Sciatic nerve (tissue), 2 donors: Measurements from ENCODE around the gene BPIFB4. TPM values are rescaled to one million over a fixed set of nuclear protein-coding genes. Genes with fewer than 3 reads are reported as not detected.

Source experiments
- ATAC-seq: fragments of 200-7000 bp; cut with Tn5 transposase; one replicate; pipeline ENCODE4 v1.9.1; 2020; ENCODE audit warnings: mild to moderate bottlenecking, moderate library complexity
- DNase-seq: peaks from one replicate; pipeline ENCODE4 v3.0.0-alpha.2; 2020; ENCODE audit warnings: low spot score
- intact Hi-C: fragments of 100-400 bp; cut with DNase I; formaldehyde crosslinking; loops from one replicate; pipeline ENCODE4 v1.14.2; 2022
- total RNA-seq: library from RNA; stranded (reverse); fragmentation: NEBNext Ultra II Directional; extraction: Animal tissue kit (Norgen Biotek cat#: 25700); gene quantifications from one replicate; pipeline ENCODE4 v1.2.1, GENCODE V29; 2021
- donor health status: DM: no; HTN: no; CAD: no.
- donor health status: DM: no; HTN: no; CAD: no.

Gene BPIFB4
- total RNA-seq, 1 donor from 2014 or later, result not detected

- ATAC-seq (no peak), DNase-seq (no peak)
- intact Hi-C loops, result no loop called here
Observed at GRCh38 chr20:33059136-33059535, 20.3 kb upstream of the BPIFB4 start.

- DNase-seq (no peak), ATAC-seq (no peak)
- intact Hi-C loops, result no loop called here
Observed at GRCh38 chr20:33059741-33060390, 19.6 kb upstream of the BPIFB4 start.

- intact Hi-C loops, result no loop called here
- no peak for ATAC-seq
- no peak for DNase-seq
Observed at GRCh38 chr20:33061658-33062028, 17.8 kb upstream of the BPIFB4 start.

GRCh38 chr20:33062105-33062824, 17.2 kb upstream of the BPIFB4 start:
- DNase-seq, result no peak
- intact Hi-C loops, result no loop called here
- peak; percentile 54 for ATAC-seq

GRCh38 chr20:33062825-33063149, 16.7 kb upstream of the BPIFB4 start:
- intact Hi-C loops, result no loop called here
- ATAC-seq (no peak), DNase-seq (no peak)

- intact Hi-C loops, result no loop called here
- ATAC-seq (no peak), DNase-seq (no peak)
Observed at GRCh38 chr20:33063271-33063670, 16.2 kb upstream of the BPIFB4 start.

GRCh38 chr20:33064572-33065287, 14.7 kb upstream of the BPIFB4 start:
- intact Hi-C loops, result no loop called here
- DNase-seq (no peak), ATAC-seq (no peak)

- ATAC-seq (no peak), DNase-seq (no peak)
- intact Hi-C loops, result no loop called here
Observed at GRCh38 chr20:33065785-33066184, 13.7 kb upstream of the BPIFB4 start.

GRCh38 chr20:33067806-33068205, 11.6 kb upstream of the BPIFB4 start:
- intact Hi-C loops, result no loop called here
- no peak for ATAC-seq

GRCh38 chr20:33068251-33068939, 11.0 kb upstream of the BPIFB4 start:
- DNase-seq (no peak), ATAC-seq (no peak)
- intact Hi-C loops, result no loop called here

More at GRCh38 chr20:33067806-33068205, 11.6 kb upstream of the BPIFB4 start:
- no peak for DNase-seq

- intact Hi-C loops, result loop anchor here (10.0 kb wide), 1 partner anchor 165 kb away; no protein-coding TSS in a partner anchor
- DNase-seq (no peak), ATAC-seq (no peak)
Observed at GRCh38 chr20:33069673-33070072, 9.8 kb upstream of the BPIFB4 start.

GRCh38 chr20:33070111-33071053, 9.1 kb upstream of the BPIFB4 start:
- ATAC-seq, result no peak
- DNase-seq, result no peak
- intact Hi-C loops, result loop anchor here (10.0 kb wide), 1 partner anchor 166 kb away; no protein-coding TSS in a partner anchor

- intact Hi-C loops, result loop anchor here (10.0 kb wide), 1 partner anchor 166 kb away; no protein-coding TSS in a partner anchor
- DNase-seq (no peak), ATAC-seq (no peak)
Observed at GRCh38 chr20:33071198-33071597, 8.2 kb upstream of the BPIFB4 start.

- ATAC-seq, result no peak
- DNase-seq, result no peak
- intact Hi-C loops, result loop anchor here (10.0 kb wide), 1 partner anchor 168 kb away; no protein-coding TSS in a partner anchor
Observed at GRCh38 chr20:33072362-33072761, 7.1 kb upstream of the BPIFB4 start.

- DNase-seq (no peak), ATAC-seq (no peak)
- intact Hi-C loops, result loop anchor here (10.0 kb wide), 1 partner anchor 168 kb away; no protein-coding TSS in a partner anchor
Observed at GRCh38 chr20:33072813-33073212, 6.6 kb upstream of the BPIFB4 start.

GRCh38 chr20:33074675-33075074, 4.8 kb upstream of the BPIFB4 start:
- ATAC-seq (no peak), DNase-seq (no peak)
- intact Hi-C loops, result loop anchor here (10.0 kb wide), 1 partner anchor 170 kb away; no protein-coding TSS in a partner anchor

- intact Hi-C loops, result loop anchor here (10.0 kb wide), 1 partner anchor 170 kb away; no protein-coding TSS in a partner anchor
- DNase-seq, result no peak
- ATAC-seq, result no peak
Observed at GRCh38 chr20:33075281-33075680, 4.2 kb upstream of the BPIFB4 start.
